Activated naive CD4-positive, alpha-beta T cell treated with anti-CD3 and anti-CD28 coated beads for 36 hours (primary cell): ENCODE results near the gene ZMYND10. TPM values are rescaled to one million over a fixed set of nuclear protein-coding genes. Genes with fewer than 3 reads are reported as not detected.
A peak's percentile ranks its signal among the peaks of the same experiment; 100 is the strongest.

Experiments
- CTCF ChIA-PET: fragments of 350-600 bp; sonication (Branson Sonifier 250); formaldehyde crosslinking; loops from one replicate; lab custom pipeline; 2021; ENCODE audit warnings: antibody characterized with exemption; lab: Charles Lee
- DNase-seq: peaks from one replicate; pipeline ENCODE4 v3.0.0-alpha.2; 2020
- H3K27ac Mint-ChIP-seq: one replicate; pipeline ENCODE4 v1.8.0; 2021; ENCODE audit warnings: mild to moderate bottlenecking, mixed read lengths
- H3K27me3 Mint-ChIP-seq: one replicate; pipeline ENCODE4 v1.8.0; 2021; ENCODE audit warnings: low read depth, mixed read lengths
- H3K36me3 Mint-ChIP-seq: one replicate; pipeline ENCODE4 v1.8.0; 2021; ENCODE audit warnings: low read depth, mixed read lengths
- H3K4me1 Mint-ChIP-seq: one replicate; pipeline ENCODE4 v1.8.0; 2021; ENCODE audit warnings: low read depth, mixed read lengths
- H3K4me3 Mint-ChIP-seq: one replicate; pipeline ENCODE4 v1.8.0; 2021; ENCODE audit warnings: mild to moderate bottlenecking, moderate library complexity, mixed read lengths
- H3K9me3 Mint-ChIP-seq: one replicate; pipeline ENCODE4 v1.8.0; 2021; ENCODE audit warnings: mixed read lengths
- intact Hi-C: fragments of 100-400 bp; cut with micrococcal nuclease; formaldehyde crosslinking; loops from one replicate; pipeline ENCODE4 v1.15.1; 2023
- total RNA-seq, 2 experiments: library from RNA; stranded (reverse); gene quantifications; one replicate each; pipeline ENCODE4 v1.2.3, GENCODE V29; 2021

The ZMYND10 gene
- total RNA-seq, 2 experiments from 2014 or later, result 0.54 to 0.57 TPM

GRCh38 chr3:50304601-50305000, 40.9 kb downstream of the ZMYND10 start:
- Mint-ChIP-seq H3K4me1 (peaks cover 18% of the 10 kb centered on the region), H3K27me3 (no peaks in the 10 kb centered on the region), H3K36me3 (peaks cover 1% of the 10 kb centered on the region), H3K4me3 (no peak overlapping the region), H3K27ac (no peak overlapping the region), H3K9me3 (peaks cover 5% of the 10 kb centered on the region)
- DNase-seq, result no peak
- intact Hi-C loops, result no loop called here
- CTCF ChIA-PET, result interaction anchor here (0.6 kb wide), 2 partner anchors 27 to 78 kb away, joined by 3 to 4 read pairs; no protein-coding TSS in a partner anchor

GRCh38 chr3:50303013-50303815, 42.3 kb downstream of the ZMYND10 start, which contains the start of gene HYAL1:
Gene HYAL1 (minus strand): TSS chr3:50303574. CDS start chr3:50302956, 618 bp downstream.
- Mint-ChIP-seq H3K4me3 (no peak within 1 kb of the TSS), H3K27ac (no peak within 1 kb of the TSS), H3K27me3 (no peaks in the 10 kb centered on the region), H3K9me3 (no peaks in the 10 kb centered on the region), H3K36me3 (peaks cover 2% of the 10 kb centered on the region), H3K4me1 (peaks cover 24% of the 10 kb centered on the region)
- CTCF ChIA-PET, result interaction anchor here (0.7 to 1.4 kb wide), 2 partner anchors 20 to 75 kb away, joined by 4 read pairs; no protein-coding TSS in a partner anchor
- intact Hi-C loops, result no loop called here
- no peak for DNase-seq

DNA sequence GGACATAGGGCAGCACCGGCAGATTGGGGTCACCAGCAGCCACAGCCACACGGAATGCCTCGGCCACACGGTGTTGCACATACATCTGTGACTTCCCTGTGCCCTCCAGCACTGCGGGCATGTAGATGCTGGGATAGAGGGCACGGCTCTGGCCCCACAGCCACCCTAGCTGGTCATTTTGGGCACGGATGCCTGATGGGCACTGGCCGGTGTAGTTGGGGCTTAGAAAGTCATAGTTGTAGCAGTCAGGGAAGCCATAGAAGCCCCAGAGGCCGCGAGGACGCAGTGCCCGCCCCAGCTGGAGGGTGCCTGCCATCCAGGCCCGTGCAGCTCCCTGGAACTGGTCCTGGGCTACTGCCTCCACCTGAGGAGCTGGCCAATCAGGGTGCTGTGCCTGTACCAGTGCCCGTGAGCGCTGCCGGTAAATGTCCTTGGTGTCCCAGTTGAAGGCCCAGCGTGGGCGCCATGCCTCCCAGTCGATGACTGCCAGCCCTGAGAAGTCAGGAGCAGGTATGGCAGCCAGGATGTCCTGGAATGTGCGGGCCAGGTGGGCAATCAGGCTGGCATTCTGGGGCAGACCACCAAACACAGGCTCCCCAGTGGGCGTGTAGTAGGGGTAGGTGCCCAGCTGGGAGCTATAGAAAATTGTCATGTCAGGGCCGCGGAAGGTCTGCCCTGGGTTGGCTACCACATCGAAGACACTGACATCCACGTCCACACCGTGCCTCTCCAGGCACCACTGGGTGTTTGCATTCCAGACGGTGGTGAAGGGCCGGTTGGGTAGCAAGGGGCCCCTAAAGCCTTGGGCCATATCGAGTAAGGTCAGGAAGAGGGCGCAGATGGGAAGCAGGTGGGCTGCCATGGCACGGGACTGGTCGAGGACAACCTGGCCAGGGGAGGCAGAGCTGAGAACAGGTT, 43.2 kb downstream of the ZMYND10 start:
- Mint-ChIP-seq H3K4me3 (no peak overlapping the region), H3K27me3 (no peaks in the 10 kb centered on the region), H3K4me1 (peaks cover 31% of the 10 kb centered on the region), H3K36me3 (peaks cover 2% of the 10 kb centered on the region), H3K27ac (no peak overlapping the region), H3K9me3 (no peaks in the 10 kb centered on the region)
- CTCF ChIA-PET, result interaction anchor here (1.4 kb wide), 1 partner anchor 74 kb away, joined by 4 read pairs; no protein-coding TSS in a partner anchor
- intact Hi-C loops, result no loop called here
- no peak for DNase-seq

DNA sequence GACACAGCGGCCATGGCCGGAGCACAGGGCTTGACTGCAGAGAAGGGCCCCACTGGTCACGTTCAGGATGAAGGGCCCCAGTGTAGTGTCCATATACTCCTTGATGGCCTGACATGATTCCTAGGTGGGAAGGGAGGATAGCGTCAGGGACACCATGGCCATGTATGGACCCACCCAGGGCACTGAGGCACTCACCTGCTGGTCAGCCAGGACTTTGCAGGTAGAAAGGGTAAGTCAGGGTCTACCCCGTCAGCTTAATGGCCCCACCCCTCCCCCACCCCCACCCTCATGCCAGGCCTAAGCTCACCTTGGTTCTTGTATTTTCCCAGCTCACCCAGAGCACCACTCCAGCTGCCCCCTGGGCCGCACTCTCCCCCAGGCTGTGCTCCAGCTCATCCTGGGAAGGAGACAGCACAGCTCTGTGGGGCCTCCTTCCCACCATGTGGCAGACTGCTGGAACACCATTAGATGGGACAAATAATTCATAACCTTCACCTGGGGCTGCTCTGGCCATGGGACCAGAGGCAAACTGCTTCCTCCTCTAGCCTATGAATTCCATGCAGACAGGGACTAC, 44.8 kb downstream of the ZMYND10 start:
- no peaks in the 10 kb centered on the region for H3K9me3 Mint-ChIP-seq
- no peaks in the 10 kb centered on the region for H3K27me3 Mint-ChIP-seq
- CTCF ChIA-PET, result interaction anchor here (0.6 to 2.1 kb wide), 3 partner anchors 20 to 109 kb away, joined by 3 to 12 read pairs (median 3); no protein-coding TSS in a partner anchor
- intact Hi-C loops, result no loop called here
- H3K36me3 Mint-ChIP-seq, result peaks cover 2% of the 10 kb centered on the region
- H3K4me3 Mint-ChIP-seq, result peak overlapping the region; percentile 99
- no peak for DNase-seq
- H3K4me1 Mint-ChIP-seq, result peaks cover 31% of the 10 kb centered on the region
- H3K27ac Mint-ChIP-seq, result peak overlapping the region; percentile 97

DNA sequence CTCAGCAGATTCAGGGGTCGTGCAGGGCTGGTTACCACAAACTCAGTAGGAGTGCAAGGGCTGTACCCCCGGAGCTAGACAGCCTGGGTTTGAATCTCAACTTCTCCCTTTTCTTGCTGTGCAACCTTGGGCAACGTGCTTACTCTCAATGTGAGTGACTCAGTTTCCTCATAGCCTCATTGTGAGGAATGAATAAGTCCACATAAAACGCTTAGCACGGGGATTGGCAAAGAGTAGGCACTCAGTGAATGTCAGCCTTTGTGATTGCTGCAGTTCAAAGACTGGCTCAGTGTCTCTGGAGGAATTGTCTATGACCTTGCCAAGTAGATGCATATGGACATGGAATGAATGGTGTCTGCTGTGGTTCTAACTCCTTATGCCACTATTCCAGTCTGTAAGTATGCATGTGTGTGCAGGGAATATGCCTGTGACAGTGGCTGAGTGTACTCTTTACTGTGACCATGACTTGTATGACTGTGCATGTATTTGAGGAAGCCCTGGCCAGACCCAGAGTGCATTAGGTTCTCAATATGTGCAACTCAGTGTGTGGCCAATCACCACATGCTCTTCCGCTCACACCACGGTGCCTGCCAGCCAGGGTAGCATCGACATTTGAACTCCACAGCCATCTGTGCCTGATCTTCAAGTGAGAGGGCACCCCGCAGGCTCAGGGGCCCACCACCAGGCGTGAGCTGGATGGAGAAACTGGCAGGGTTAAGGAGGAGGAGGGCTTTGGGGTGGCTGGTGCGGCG, 45.4 kb downstream of the ZMYND10 start:
- DNase-seq, result peak; percentile 23
- H3K27ac Mint-ChIP-seq, result peak overlapping the region; percentile 97
- H3K36me3 Mint-ChIP-seq, result peaks cover 2% of the 10 kb centered on the region
- intact Hi-C loops, result loop anchor here (1.0 to 2.0 kb wide), 8 partner anchors 21 to 359 kb away; partner anchors contain the start of genes GNAI2, RBM6 and TMEM115
- H3K4me3 Mint-ChIP-seq, result peak overlapping the region; percentile 99
- H3K9me3 Mint-ChIP-seq, result no peaks in the 10 kb centered on the region
- H3K4me1 Mint-ChIP-seq, result peaks cover 31% of the 10 kb centered on the region
- H3K27me3 Mint-ChIP-seq, result no peaks in the 10 kb centered on the region
- CTCF ChIA-PET, result interaction anchor here (0.6 to 2.3 kb wide), 9 partner anchors 20 to 108 kb away, joined by 3 to 15 read pairs (median 6); no protein-coding TSS in a partner anchor

DNA sequence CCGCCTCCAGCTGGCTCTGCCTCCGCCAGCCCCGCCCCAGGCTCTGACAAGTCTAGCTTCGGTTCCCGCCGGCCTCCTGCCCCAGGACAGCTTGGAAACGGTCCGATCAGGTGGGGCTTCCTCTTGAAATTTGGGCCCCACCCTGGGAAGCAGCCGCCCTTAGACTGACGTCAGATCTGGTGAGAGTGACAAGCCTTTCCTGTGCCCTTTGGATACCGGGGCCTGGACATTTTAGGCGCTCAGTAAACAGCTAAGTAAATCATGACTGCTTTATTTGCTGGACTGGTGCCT, 45.9 kb downstream of the ZMYND10 start:
- H3K4me1 Mint-ChIP-seq, result peaks cover 27% of the 10 kb centered on the region
- intact Hi-C loops, result loop anchor here (1.0 to 2.0 kb wide), 8 partner anchors 22 to 359 kb away; partner anchors contain the start of genes GNAI2, RBM6 and TMEM115
- H3K4me3 Mint-ChIP-seq, result peak overlapping the region; percentile 99
- H3K27ac Mint-ChIP-seq, result peak overlapping the region; percentile 97
- no peak for DNase-seq
- H3K36me3 Mint-ChIP-seq, result peaks cover 2% of the 10 kb centered on the region
- no peaks in the 10 kb centered on the region for H3K9me3 Mint-ChIP-seq
- CTCF ChIA-PET, result interaction anchor here (0.6 to 2.3 kb wide), 9 partner anchors 21 to 198 kb away, joined by 3 to 15 read pairs (median 6); partner anchors contain the start of gene RASSF1
- no peaks in the 10 kb centered on the region for H3K27me3 Mint-ChIP-seq

DNA sequence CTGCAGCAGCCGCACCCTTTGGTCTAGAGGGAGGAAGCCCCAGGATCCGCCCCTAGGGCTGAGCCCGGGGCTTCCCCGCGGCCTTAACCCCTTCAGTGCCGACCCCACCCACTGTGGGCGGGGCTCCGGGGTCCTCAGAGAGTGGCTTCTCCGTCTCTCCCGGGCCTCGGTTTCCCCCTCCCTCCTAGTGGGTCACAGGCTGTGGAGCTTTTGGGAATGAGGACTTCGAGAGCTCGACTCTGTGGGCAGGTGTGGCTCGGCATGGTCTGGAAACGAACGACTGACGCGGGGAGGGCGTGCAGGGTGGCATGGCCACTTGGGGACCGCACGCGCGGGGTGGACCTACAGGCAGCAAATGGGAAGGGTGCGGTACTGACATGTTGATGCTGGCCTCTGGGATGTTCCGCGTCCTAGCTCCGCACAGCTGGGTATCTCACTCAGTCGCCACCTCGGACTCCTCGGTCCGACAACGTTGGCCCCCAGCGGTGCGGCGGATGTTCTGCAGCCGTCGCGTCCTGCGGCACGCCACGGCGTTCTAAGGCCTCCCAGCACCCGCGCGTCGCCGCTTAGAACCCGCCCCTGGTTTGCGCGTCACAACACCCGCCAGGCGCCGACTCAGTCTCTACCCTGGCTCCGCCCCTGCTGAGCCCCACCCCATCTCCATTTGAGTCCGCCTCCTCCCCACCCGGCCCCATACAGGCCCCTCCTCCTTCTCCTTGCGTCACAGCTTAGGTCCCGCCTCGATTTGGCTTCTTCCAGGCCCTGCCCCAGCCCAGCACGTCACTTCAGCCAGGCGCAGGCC, 46.5 kb downstream of the ZMYND10 start, which contains the start of the genes HYAL3 and NAA80:
TSS of gene HYAL3 (minus strand) at position 570 of the 802 bp plus-strand sequence. CDS start 3,803 bp downstream, outside the sequence.
TSS of gene NAA80 (minus strand) at position 570 of the 802 bp plus-strand sequence. CDS start 1,942 bp downstream, outside the sequence.
- peak; percentile 100 for DNase-seq
- Mint-ChIP-seq H3K27me3 (no peaks in the 10 kb centered on the region), H3K36me3 (peaks cover 2% of the 10 kb centered on the region), H3K4me1 (peaks cover 25% of the 10 kb centered on the region), H3K27ac (peak within 1 kb of the TSS; percentile 97), H3K4me3 (peak within 1 kb of the TSS; percentile 99), H3K9me3 (no peaks in the 10 kb centered on the region)
- CTCF ChIA-PET, result interaction anchor here (0.6 to 2.3 kb wide), 10 partner anchors 16 to 199 kb away, joined by 3 to 15 read pairs (median 5); partner anchors contain the start of gene RASSF1
- intact Hi-C loops, result loop anchor here (1.0 to 2.0 kb wide), 8 partner anchors 22 to 358 kb away; partner anchors contain the start of genes GNAI2, RBM6 and TMEM115

GRCh38 chr3:50297896-50298725, 47.4 kb downstream of the ZMYND10 start:
- intact Hi-C loops, result loop anchor here (2.0 kb wide), 2 partner anchors 51 to 357 kb away; partner anchors contain the start of gene RBM6
- peaks cover 25% of the 10 kb centered on the region for H3K4me1 Mint-ChIP-seq
- H3K36me3 Mint-ChIP-seq, result peaks cover 2% of the 10 kb centered on the region
- CTCF ChIA-PET, result interaction anchor here (0.7 to 2.3 kb wide), 4 partner anchors 17 to 70 kb away, joined by 3 to 9 read pairs (median 6); no protein-coding TSS in a partner anchor
- H3K27ac Mint-ChIP-seq, result peak overlapping the region; percentile 97
- no peaks in the 10 kb centered on the region for H3K27me3 Mint-ChIP-seq
- H3K9me3 Mint-ChIP-seq, result no peaks in the 10 kb centered on the region
- H3K4me3 Mint-ChIP-seq, result peak overlapping the region; percentile 99
- no peak for DNase-seq

- DNase-seq, result no peak
- Mint-ChIP-seq H3K4me1 (peaks cover 32% of the 10 kb centered on the region), H3K27ac (no peak overlapping the region), H3K27me3 (no peaks in the 10 kb centered on the region), H3K4me3 (no peak overlapping the region), H3K9me3 (no peaks in the 10 kb centered on the region), H3K36me3 (peaks cover 2% of the 10 kb centered on the region)
- intact Hi-C loops, result no loop called here
- CTCF ChIA-PET, result interaction anchor here (0.7 kb wide), 1 partner anchor 29 kb away, joined by 3 read pairs; no protein-coding TSS in a partner anchor
These were observed 48.2 kb downstream of the ZMYND10 start for GRCh38 chr3:50297384-50297775.
